Vagina (tissue), 2 donors: Measurements from ENCODE around the gene SLC22A14. TPM values are rescaled to one million over a fixed set of nuclear protein-coding genes. Genes with fewer than 3 reads are reported as not detected.

Experiments
- DNase-seq, 2 donors: peaks; one replicate each; pipeline ENCODE4 v3.0.0-alpha.2; 2017; ENCODE audit errors: extremely low spot score in 2 of 2
- H3K27ac ChIP-seq: fragments of 200-600 bp; sonication (generic); one replicate; pipeline ENCODE4 v1.5.1; 2019
- H3K27me3 ChIP-seq: fragments of 200-600 bp; sonication (generic); one replicate; pipeline ENCODE4 v1.5.1; 2019
- H3K36me3 ChIP-seq, 2 donors: fragments of 200-600 bp; sonication (generic); one replicate each; pipeline ENCODE4 v1.5.1; 2017 to 2019
- H3K4me1 ChIP-seq: fragments of 200-600 bp; sonication (generic); one replicate; pipeline ENCODE4 v1.5.1; 2019
- H3K4me3 ChIP-seq, 2 donors: fragments of 200-600 bp; sonication (generic); 1 replicate in 1 of 2; 2 replicates in 1 of 2; pipeline ENCODE4 v1.5.1; 2016 to 2019
- H3K9me3 ChIP-seq: fragments of 200-600 bp; sonication (generic); one replicate; pipeline ENCODE4 v1.5.1; 2019
- POLR2A ChIP-seq, 2 donors: fragments of 450-650 bp; IDR thresholded peaks; one replicate each; pipeline ENCODE4 v1.6.1; 2017; ENCODE audit warnings: antibody characterized with exemption in 2 of 2, mild to moderate bottlenecking in 2 of 2, moderate library complexity in 2 of 2
- POLR2AphosphoS5 ChIP-seq, 2 donors: sonication (generic); formaldehyde crosslinking; IDR thresholded peaks; one replicate each; pipeline ENCODE4 v1.9.0; 2017; ENCODE audit warnings: antibody characterized with exemption in 2 of 2, mild to moderate bottlenecking in 2 of 2, low read depth in 1 of 2; ENCODE audit not compliant: insufficient read depth in 1 of 2
- intact Hi-C: fragments of 100-400 bp; cut with DNase I; formaldehyde crosslinking; loops from one replicate; pipeline ENCODE4 v1.15.1; 2023
- small RNA-seq: library from RNA; depleted of rRNA; stranded (forward); fragments of <200 nt; gene quantifications from one replicate; pipeline ENCODE3, GENCODE V24; 2016
- total RNA-seq: library from RNA; depleted of rRNA; stranded (reverse); fragments of >200 nt; gene quantifications from one replicate; pipeline ENCODE4 v1.2.3, GENCODE V29; 2016
- TF ChIP-seq, protein P1 (sequence below), 3 experiments: fragments of 450-650 bp in 2 of 3; fragments of 200-600 bp in 1 of 3; sonication (generic) in 1 of 3; IDR thresholded peaks; one replicate each; pipeline ENCODE4 v1.5.1; 2017 to 2019; ENCODE audit warnings: antibody characterized with exemption in 3 of 3, mild to moderate bottlenecking in 2 of 3, moderate library complexity in 2 of 3

The SLC22A14 gene
- total RNA-seq, 1 donor from 2014 or later, result 0.49 TPM

DNA sequence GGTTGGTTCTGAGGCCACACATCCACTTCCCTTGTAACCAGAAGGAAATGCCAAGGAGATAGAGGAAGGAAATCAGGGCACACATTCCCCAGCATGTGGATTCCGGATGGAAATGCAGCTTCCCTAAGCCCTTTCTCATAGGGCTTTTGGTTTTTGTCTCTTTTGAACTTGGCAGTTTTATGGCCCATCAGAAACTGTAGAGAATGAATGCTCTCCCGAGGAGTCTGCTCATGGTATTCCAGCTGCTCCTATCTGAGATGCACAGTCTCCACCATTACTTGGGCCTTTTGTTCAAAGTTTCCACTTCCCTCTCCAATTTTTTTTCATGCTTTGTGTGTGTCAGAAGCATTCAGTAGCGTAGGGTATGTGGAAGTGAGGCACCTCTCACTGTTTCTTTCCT, 85.7 kb downstream of the SLC22A14 start:
- no peaks in the 10 kb centered on the region for H3K9me3 ChIP-seq
- no peaks in the 10 kb centered on the region for H3K4me1 ChIP-seq
- DNase-seq, result no peak
- no peak overlapping the region for H3K27ac ChIP-seq
- H3K4me3 ChIP-seq, result no peak overlapping the region
- no peaks in the 10 kb centered on the region for H3K27me3 ChIP-seq
- H3K36me3 ChIP-seq, result no peaks in the 10 kb centered on the region
- intact Hi-C loops, result no loop called here
- TF ChIP-seq, protein P1, sequence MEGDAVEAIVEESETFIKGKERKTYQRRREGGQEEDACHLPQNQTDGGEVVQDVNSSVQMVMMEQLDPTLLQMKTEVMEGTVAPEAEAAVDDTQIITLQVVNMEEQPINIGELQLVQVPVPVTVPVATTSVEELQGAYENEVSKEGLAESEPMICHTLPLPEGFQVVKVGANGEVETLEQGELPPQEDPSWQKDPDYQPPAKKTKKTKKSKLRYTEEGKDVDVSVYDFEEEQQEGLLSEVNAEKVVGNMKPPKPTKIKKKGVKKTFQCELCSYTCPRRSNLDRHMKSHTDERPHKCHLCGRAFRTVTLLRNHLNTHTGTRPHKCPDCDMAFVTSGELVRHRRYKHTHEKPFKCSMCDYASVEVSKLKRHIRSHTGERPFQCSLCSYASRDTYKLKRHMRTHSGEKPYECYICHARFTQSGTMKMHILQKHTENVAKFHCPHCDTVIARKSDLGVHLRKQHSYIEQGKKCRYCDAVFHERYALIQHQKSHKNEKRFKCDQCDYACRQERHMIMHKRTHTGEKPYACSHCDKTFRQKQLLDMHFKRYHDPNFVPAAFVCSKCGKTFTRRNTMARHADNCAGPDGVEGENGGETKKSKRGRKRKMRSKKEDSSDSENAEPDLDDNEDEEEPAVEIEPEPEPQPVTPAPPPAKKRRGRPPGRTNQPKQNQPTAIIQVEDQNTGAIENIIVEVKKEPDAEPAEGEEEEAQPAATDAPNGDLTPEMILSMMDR (IDR thresholded peaks at IDR 0.05), result no peak
- no peak for TF ChIP-seq POLR2AphosphoS5 (IDR thresholded peaks at IDR 0.05; ENCODE audit: insufficient read depth in 1 of 2, low read depth in 1 of 2)
- no peak for TF ChIP-seq POLR2A (IDR thresholded peaks at IDR 0.05)

Small RNA genes lying within 50 kb of the gene (small RNA-seq; reads per million reads assigned to genes)
- gene RNU6-235P, result not detected

Other genes with a start within 250 kb of the SLC22A14 start
- 0.25 TPM for gene DLEC1, start 243.1 kb upstream of the SLC22A14 start, total RNA-seq
- gene ACAA1, start 145.2 kb upstream of the SLC22A14 start, total RNA-seq, result 53.0 TPM
- gene MYD88, start 143.6 kb upstream of the SLC22A14 start, total RNA-seq, result 45.9 TPM
- gene OXSR1, start 116.8 kb upstream of the SLC22A14 start, total RNA-seq, result 22.8 TPM
- not detected for gene SLC22A13, start 16.5 kb upstream of the SLC22A14 start, total RNA-seq
- gene XYLB, start 64.5 kb downstream of the SLC22A14 start, total RNA-seq, result 3.4 TPM
- 3.7 TPM for gene ACVR2B, start 171.6 kb downstream of the SLC22A14 start, total RNA-seq
- gene EXOG, start 214.0 kb downstream of the SLC22A14 start, total RNA-seq, result 8.8 TPM